SIG-M5 (cell line): Measurements from ENCODE around the gene ANKMY1.
"Not testable (repeated sequence)": the region's sequence is repeated elsewhere in the genome, so short reads cannot be mapped to it uniquely, and the experiment has no call there.

Experiments used
- DNase-seq: peaks from one replicate; lab custom pipeline; 2025; lab: John Stamatoyannopoulos, UW

ANKMY1 gene

DNA sequence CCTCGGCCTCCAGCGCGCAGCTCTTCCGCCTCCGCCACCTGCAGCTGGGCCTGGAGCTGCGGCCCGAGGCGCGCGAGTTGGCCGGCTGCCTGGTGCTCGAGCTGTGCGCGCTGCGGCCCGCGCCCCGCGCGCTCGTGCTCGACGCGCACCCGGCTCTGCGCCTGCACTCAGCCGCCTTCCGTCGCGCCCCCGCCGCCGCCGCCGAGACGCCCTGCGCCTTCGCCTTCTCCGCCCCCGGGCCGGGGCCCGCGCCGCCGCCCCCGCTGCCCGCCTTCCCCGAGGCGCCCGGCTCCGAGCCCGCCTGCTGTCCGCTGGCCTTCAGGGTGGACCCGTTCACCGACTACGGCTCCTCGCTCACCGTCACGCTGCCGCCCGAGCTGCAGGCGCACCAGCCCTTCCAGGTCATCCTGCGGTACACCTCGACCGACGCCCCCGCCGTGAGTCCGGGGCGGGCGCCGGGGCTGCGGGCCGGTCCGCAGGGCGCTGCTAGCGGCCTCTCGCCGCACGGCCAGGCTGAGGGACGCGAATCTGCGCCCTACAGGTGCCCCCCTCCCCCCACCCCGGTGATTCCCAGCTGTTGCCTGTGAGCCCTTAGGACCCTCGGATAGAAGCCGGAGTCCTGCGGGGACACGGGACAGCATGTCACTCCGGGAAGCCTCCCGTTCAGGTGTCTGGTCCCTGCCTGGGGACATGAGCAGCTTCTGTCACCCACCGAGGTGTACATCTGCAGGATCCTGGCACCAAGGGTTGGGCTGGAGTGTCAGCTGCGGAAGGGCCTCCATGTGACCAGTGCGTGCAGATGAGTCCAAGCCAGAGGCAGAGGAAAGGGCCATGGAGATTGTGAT is 11.1 kb upstream of the ANKMY1 start:
- DNase-seq = no peak

DNA sequence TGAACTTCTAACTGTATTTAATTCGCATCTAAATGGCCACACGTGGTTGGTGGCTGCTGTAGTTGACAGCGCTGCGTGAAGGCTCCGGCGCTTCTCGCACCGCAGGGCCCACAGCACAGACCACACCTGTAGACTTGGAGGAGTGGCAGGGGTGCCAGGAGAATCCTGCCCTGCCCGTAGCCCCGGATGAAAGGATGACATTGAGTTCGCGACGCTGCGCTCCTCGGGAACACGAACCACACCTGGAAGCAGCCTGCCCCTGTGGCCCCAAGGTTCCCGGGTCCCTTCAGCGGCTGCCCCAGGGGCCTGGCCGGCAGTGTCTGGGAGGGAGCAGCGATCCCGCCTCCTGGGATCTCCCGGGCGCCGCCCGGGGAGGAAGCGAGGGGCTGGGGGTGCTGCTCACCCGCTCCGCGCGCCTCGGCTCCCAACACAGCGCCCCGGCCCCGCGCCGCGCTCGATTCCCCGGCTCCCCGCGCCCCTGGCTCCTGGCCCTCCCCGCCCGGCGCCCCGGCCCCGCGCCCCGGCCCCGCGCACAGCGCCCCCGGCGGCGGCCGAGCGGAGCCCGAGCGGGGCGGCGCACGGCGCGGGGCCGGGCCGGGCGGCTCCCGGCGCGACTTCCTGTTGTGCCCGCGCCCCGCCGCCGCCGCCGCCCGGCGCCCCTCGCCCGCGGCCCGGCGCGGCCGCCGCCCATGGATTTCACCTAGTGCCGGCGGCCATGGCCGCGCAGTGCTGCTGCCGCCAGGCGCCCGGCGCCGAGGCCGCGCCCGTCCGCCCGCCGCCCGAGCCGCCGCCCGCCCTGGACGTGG is 10.3 kb upstream of the ANKMY1 start, which contains the start of gene RNPEPL1:
RNPEPL1 (plus strand) TSS at position 613 of the 806 bp plus-strand sequence; CDS start at position 716, 103 bp downstream.
- DNase-seq = no peak

DNA sequence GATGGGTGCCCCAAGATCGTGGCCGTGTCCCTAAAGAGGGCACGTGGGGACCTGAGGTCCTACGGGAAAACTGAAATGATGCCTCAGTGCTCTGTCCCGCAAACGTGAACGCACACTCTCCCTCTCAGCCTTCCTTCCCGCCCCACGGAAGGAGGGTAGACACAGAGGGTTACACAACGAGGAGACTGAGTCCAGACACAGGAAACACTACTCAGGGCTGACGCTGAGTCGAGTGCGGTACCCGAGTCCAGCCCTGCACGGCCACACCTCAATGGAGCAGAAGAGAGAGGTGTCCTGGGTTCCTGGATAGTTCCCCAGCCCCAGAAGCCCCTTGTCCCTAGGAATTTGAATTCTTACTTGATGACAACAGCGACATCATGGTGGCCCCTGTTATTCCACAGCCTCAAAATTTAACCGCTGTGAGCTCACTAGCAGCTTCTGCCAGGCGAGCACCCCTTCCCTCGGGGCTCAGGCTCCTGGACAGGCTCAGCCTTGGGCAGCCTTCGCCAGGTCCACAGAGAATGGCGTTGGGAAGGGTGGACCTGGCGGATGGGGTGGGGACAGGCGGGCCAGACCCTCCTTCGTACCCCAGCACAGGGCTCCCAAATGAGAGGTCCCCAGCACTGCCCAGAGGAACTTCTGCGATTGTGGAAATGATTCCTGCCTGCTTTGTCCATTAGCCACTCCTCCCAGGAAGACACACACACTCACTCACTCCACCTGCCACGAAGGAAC is 9.5 kb upstream of the ANKMY1 start:
- DNase-seq = no peak

DNA sequence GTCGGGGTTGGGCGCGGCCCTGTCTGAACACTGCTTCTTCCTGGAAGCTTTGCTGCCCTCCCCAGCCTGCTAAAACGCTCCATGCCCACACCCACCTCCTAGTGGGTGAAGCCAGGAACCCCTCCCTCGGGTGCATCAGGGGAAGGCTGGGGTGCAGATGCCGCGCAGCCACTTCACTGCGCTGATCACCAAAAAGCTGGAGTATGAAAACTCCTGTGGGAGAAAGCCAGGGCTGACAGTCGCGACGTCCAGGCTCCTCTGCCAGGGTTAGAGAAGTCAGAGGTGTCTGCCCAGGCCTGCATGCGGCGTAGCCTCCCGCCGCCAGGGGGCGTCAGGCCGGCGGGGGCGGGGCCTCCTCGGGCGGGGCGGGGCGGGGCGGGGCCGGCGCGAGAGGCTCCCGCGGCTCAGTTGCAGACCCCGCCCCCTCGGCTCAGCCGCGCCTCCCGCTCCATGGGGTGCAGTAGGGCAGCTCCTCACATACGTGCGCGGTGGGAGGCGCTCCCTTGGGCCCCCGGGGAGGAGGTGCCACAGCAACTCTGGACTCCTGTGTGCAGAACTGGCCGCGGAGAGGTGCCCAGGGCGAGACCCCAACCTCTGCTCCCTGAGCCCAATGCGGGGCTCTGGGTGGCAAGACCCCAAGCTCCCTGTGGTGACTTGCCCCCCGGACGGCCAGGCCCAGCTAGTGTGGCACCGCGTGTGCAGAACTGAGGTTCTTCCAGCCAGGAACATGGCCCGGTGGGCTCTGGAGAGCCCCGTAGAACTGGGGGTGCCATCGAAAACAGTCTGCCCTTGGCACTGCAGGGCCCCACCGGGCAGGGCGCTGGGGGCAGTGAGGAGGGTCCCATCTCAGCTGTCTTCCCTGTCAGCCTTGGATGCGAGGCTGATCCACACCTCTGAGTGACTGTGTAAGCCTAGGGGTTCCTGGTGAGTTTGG is 8.7 kb upstream of the ANKMY1 start:
- peak; percentile 51 for DNase-seq

GRCh38 chr2:240565333-240566202 is 7.8 kb upstream of the ANKMY1 start:
- DNase-seq = peak; percentile 91

DNA sequence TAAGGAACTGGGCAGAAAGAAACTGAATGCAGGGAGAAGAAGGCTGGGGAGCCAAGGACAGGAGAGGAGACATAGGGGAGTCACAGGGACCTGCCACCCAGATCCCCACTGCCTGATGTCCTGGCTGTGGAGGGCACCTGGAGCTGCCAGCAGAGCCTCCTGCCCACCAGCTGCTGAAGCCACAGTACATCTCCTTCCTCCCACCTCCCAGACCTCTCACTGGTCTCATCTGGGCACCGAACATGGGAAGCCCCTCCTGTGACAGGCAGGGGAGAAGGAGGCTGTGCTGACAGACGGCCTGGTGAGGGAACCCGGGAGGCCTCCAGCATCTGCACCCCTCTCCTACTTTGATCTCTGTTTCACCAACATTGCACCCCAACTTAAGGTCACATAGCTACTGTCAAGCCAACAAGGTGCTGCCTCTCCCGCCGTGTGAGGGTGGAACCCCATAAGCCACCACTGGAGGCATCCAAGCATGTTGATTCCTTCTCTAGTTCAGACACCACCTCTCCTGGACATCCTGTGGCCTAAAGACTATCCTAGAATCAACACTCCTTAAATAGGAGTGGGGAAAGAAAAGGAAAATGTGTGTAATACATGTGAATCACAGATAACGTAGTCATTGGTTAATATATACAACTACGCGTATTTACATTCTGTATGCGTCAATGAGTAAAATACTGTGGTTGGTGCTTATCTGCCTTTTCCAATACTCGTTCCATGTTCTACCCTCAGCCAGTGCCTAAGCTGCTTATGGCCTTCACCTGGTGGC is 7.0 kb upstream of the ANKMY1 start:
- DNase-seq = no peak

DNA sequence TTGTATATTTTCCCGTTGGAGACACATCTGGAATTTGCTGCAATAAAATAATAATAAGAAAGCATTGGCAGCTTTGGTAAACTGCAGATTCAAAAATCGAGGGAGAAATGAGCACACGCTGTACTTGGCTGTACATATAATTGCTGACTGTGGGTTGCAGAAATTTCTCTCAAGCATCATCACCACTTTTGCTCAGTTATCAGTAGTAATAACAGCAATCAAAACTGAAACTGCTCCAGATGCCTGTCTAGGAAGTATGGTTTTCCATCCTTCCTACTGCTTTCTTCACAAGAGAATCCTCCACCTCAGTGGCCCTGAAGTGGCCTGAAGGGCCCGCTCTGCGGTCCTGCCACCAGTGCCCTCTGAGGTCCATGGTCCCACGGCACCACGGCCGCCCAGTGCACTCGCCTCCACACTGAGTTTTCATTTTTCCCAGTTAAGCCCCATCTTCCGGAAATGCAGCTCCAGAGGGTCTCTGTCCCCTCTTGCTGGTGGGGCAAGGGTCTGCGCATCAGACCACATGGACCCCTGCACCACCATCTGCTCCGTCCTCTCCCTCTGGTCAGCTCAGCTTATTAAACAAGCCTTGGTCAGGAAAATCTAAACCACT is 6.3 kb upstream of the ANKMY1 start:
- no peak for DNase-seq

- not testable (repeated sequence) for DNase-seq
These were observed 5.4 kb upstream of the ANKMY1 start for GRCh38 chr2:240563231-240563630.

DNA sequence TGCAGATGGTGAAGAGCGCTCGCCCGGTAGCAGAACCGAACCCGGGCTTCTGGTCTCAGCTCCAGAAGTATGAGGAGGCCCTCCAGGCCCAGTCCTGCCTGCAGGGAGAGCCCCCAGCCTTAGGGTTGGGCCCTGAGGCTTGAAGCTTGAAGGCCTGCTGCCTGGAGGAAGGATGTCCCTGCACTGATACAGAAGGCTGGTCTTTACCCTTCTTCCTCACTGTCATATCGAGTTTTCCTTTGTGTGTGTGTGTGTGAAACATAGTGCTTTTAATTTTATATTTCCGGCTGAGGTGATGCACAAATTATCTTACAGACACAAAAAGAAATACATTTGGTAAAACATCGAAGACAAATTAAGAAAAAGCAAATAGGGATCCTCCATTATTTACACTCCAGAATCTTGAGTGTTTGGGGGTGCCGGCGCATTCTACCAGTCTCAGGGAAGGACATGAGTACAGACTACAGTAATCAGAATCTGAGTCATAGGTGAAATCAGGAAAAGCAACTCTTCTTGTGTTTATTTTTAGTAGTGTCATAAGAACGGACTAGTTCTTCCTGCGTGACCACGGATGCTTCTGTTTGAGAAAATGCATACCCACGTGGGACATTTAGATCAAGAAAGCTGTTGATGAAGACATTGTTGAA is 3.7 kb upstream of the ANKMY1 start:
- DNase-seq = peak; percentile 55

- peak; percentile 74 for DNase-seq
These were observed 2.9 kb upstream of the ANKMY1 start for GRCh38 chr2:240560480-240561324.

DNA sequence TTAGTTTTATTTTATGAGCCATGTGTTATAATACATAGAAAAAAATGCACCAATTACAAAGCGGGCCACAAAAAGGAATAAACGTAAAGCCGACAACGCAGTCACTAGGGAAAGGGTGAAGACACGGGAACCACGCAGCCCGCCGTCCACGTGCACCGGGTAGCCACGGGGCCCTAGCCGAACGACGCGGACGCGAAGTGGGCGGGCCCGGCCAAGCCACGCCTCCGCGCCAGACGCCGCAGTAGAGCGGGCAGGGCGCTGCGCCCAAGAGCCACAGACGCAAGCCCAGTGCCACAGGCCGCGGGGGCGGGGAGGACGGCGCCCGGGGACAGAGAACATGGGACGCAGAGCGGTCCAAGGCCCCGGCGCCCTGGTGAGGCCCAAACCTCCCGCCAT is 2.3 kb upstream of the ANKMY1 start, which contains the start of gene DUSP28:
DUSP28 (plus strand) TSS at position 274 of the 396 bp plus-strand sequence. CDS start 328 bp downstream, outside the sequence.
- DNase-seq = no peak

GRCh38 chr2:240559286-240559685 is 1.5 kb upstream of the ANKMY1 start:
- DNase-seq = no peak

DNA sequence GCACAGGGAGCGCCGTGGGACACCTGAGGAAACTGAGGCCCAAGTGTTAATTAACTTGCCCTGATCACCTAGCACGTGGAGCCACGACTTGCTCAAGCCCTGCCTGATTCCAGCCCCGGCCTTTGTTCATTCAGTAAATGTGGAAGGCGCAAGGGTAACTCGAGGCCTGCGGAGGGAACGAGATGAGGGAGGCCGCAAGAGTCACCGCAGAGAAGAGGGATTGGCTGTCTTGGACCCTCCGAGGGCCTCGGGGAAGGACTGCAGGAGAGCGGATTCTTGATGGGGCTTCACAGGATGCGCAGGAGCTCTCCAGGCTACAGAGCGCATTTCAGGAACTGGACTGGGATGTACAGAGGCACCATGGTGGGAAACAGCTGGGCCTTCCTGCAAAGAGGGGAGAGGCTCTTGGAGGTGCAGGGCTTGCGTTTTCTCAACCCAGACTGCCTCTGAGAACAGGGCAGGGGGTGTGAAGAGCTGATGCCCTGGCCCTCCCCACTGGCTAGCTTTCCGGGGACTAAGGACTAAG is 511 bp upstream of the ANKMY1 start:
- DNase-seq = no peak

DNA sequence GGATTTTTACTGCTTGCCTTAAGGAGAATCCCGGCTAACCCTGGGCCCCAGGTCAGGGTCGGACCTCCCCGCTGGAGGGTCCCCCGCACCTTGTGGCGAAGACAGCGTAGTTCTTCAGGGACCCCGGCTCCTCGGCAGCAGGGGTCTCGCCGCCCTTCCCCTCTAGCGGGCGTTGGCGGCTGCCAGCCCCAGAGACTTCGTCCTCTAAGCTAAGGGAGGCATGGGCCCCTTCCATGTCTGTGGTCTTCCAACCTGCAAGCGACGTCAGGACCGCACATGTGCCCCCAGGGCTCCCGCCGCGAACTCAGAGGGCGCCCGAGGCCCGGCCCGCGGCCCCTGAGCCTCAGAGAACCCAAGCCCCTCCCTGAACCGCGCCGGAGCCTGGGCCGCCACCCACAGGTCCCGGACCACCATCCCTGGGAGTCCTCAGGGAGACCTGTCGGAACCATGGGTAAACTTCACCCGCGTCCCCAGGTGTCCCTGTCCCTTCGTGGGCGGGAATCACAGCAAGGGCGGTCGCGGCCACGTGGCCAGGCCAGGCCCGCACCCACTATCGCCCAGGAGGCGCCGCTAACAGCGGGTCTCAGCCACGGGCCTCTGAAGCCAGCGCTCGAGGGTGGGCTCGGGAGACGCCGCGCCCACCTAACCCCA is 562 bp downstream of the ANKMY1 start:
- DNase-seq = no peak

DNA sequence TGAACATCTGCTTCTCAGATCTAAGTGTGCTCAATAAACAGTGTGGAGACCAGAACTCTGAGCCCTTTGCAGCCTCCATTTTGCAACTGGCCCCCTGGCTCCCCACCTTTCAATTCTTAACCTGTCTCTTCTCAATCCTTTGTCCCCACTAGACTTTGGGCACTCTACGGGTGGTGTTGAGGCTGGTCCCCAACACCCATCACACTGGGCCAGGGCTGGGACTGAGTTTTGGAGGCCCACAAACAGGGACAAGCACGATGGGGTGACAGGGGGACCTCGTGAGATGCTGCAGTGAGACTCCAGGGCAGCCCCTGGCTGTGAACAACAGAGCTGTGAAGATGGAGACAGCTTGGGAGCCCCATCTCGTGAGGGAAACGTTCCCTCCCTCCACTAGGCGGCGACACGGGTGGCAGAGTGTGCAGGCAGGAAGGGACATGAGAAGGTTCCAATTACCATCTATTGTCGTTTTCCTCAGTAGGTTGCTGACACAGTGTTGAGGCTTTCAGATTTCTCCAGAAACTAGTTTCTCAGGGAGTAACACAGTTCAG is 1.2 kb downstream of the ANKMY1 start:
- DNase-seq = no peak

DNA sequence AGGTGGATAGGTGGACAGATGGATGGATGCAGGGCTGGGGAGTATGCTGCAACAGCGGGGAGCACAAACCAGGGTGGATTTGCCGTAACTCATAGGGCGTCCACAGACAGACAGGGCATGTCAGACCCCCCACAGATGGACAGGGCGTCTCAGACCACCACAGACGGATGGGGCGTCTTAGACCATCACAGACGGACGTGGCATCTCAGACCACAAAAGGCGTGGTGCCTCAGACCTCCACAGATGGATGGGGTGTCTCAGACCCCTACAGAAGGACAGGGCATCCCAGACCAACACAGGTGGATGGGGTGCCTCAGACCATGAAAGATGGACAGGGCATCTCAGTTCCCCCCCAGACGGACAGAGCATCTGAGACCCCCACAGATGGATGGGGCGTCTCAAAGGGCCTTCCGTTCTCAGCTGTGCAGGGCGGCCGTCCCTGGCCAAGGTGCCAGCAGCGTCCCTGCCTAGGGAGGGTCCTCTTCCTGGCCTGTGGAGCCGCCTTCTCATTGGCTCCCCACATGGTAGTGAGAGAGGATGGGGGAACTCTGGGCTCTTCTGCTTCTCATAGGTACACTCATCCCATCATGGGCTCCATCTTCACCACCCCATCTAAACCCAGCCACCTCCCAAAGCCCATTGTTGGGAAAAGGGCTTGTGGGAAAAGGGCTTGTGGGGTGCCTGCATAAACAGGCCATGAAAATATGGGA is 2.1 kb downstream of the ANKMY1 start:
- no peak for DNase-seq
